Measurements from ENCODE around the gene TRAF3IP1.

GRCh38 chr2:238290091-238290509, 30.2 kb upstream of the TRAF3IP1 start:
- TF ChIP-seq EP300 (IDR thresholded peaks at IDR 0.05) (no peak), POLR2A (IDR thresholded peaks at IDR 0.05; ENCODE audit: low read depth) (no peak)
